Endodermal cell (in vitro differentiated cells): ENCODE results near the gene TSSC4. TPM values are rescaled to one million over a fixed set of nuclear protein-coding genes. Genes with fewer than 3 reads are reported as not detected.

Source experiments
- DNase-seq: peaks from one replicate; pipeline ENCODE4 v3.0.0-alpha.2; 2017
- H3K27ac ChIP-seq: 2 replicates; pipeline ENCODE4 v1.5.1; 2013; ENCODE audit warnings: mild to moderate bottlenecking, low read depth, low read length, moderate library complexity
- H3K27me3 ChIP-seq: 2 replicates; pipeline ENCODE4 v1.6.1; 2013; ENCODE audit warnings: mild to moderate bottlenecking, low read length, moderate library complexity; ENCODE audit not compliant: insufficient read depth, control insufficient read depth, poor library complexity, severe bottlenecking
- H3K36me3 ChIP-seq: 2 replicates; pipeline ENCODE4 v1.7.0; 2013; ENCODE audit warnings: mild to moderate bottlenecking, low read length, moderate library complexity; ENCODE audit not compliant: control insufficient read depth, insufficient read depth
- H3K4me1 ChIP-seq: one replicate; pipeline ENCODE4 v1.7.0; 2013; ENCODE audit warnings: low read length; ENCODE audit not compliant: control insufficient read depth, insufficient read depth
- H3K4me3 ChIP-seq: 2 replicates; pipeline ENCODE4 v1.5.1; 2013; ENCODE audit warnings: mild to moderate bottlenecking, low read length, moderate library complexity
- H3K9ac ChIP-seq: 2 replicates; pipeline ENCODE4 v1.6.1; 2013; ENCODE audit warnings: mild to moderate bottlenecking, low read length, moderate library complexity; ENCODE audit not compliant: poor library complexity, severe bottlenecking; ENCODE audit errors: extremely low read depth
- H3K9me3 ChIP-seq: 2 replicates; pipeline ENCODE4 v1.6.1; 2013; ENCODE audit warnings: mild to moderate bottlenecking, low read length, moderate library complexity; ENCODE audit not compliant: control insufficient read depth
- H3K27ac Mint-ChIP-seq: 2 replicates; pipeline ENCODE4 v1.8.0; 2020; ENCODE audit warnings: mixed read lengths
- H3K27me3 Mint-ChIP-seq: 2 replicates; pipeline ENCODE4 v1.8.0; 2021; ENCODE audit warnings: mild to moderate bottlenecking, mixed read lengths; ENCODE audit not compliant: insufficient read depth
- H3K36me3 Mint-ChIP-seq: 2 replicates; pipeline ENCODE4 v1.8.0; 2020; ENCODE audit warnings: low read depth, mixed read lengths
- H3K4me1 Mint-ChIP-seq: 2 replicates; pipeline ENCODE4 v1.8.0; 2020; ENCODE audit warnings: mixed read lengths
- H3K4me3 Mint-ChIP-seq: 2 replicates; pipeline ENCODE4 v1.8.0; 2020; ENCODE audit warnings: mild to moderate bottlenecking, moderate library complexity, mixed read lengths
- H3K9me3 Mint-ChIP-seq: 2 replicates; pipeline ENCODE4 v1.8.0; 2020; ENCODE audit warnings: mild to moderate bottlenecking, mixed read lengths
- WGBS, 2 experiments: methylation state at CpG; one replicate each; pipeline versions ENCODE4 v1.1.5 to v1.1.7; 2013; ENCODE audit warnings: missing lambda C conversion rate in 2 of 2, mixed read lengths in 1 of 2; ENCODE audit not compliant: insufficient coverage in 1 of 2, insufficient read length in 1 of 2; 5-methylcytosine and 5-hydroxymethylcytosine counted together
- total RNA-seq, 2 donors: library from RNA; stranded (reverse); fragmentation: NEBNext Ultra II Directional in 1 of 2; extraction: Animal tissue kit (Norgen Biotek cat#: 25700) in 1 of 2; gene quantifications; 2 replicates in 1 of 2; 3 replicates in 1 of 2; pipeline ENCODE4 v1.2.1, GENCODE V29; 2021
- TF ChIP-seq, protein P1 (sequence below): fragments of 200-600 bp; sonication (generic); conservative IDR thresholded peaks from 2 replicates; pipeline ENCODE4 v1.5.0; 2021; ENCODE audit warnings: antibody characterized with exemption, mild to moderate bottlenecking

TSSC4 gene
- total RNA-seq, 2 donors from 2014 or later = 47.2 to 51.1 TPM

- peaks cover 13% of the 10 kb centered on the region for H3K4me1 Mint-ChIP-seq
- H3K27ac ChIP-seq = peak overlapping the region; percentile 44
- peak overlapping the region; percentile 88 for H3K9ac ChIP-seq
- H3K4me3 Mint-ChIP-seq = peak overlapping the region; percentile 87
- no peaks in the 10 kb centered on the region for H3K36me3 ChIP-seq
- no peaks in the 10 kb centered on the region for H3K4me1 ChIP-seq
- H3K27ac Mint-ChIP-seq = peak overlapping the region; percentile 90
- no peaks in the 10 kb centered on the region for H3K27me3 ChIP-seq
- TF ChIP-seq, protein P1, sequence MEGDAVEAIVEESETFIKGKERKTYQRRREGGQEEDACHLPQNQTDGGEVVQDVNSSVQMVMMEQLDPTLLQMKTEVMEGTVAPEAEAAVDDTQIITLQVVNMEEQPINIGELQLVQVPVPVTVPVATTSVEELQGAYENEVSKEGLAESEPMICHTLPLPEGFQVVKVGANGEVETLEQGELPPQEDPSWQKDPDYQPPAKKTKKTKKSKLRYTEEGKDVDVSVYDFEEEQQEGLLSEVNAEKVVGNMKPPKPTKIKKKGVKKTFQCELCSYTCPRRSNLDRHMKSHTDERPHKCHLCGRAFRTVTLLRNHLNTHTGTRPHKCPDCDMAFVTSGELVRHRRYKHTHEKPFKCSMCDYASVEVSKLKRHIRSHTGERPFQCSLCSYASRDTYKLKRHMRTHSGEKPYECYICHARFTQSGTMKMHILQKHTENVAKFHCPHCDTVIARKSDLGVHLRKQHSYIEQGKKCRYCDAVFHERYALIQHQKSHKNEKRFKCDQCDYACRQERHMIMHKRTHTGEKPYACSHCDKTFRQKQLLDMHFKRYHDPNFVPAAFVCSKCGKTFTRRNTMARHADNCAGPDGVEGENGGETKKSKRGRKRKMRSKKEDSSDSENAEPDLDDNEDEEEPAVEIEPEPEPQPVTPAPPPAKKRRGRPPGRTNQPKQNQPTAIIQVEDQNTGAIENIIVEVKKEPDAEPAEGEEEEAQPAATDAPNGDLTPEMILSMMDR = no peak
- peaks cover 2% of the 10 kb centered on the region for H3K27me3 Mint-ChIP-seq
- H3K9me3 Mint-ChIP-seq = no peaks in the 10 kb centered on the region
- 37 to 39% methylated on average over 9 to 23 of the region's 23 CpGs for WGBS, 2 experiments
- H3K36me3 Mint-ChIP-seq = peaks cover 6% of the 10 kb centered on the region
- H3K4me3 ChIP-seq = peak overlapping the region; percentile 96
- DNase-seq = no peak
- no peaks in the 10 kb centered on the region for H3K9me3 ChIP-seq
Measured at GRCh38 chr11:2378527-2379210, 21.9 kb upstream of the TSSC4 start.

DNA sequence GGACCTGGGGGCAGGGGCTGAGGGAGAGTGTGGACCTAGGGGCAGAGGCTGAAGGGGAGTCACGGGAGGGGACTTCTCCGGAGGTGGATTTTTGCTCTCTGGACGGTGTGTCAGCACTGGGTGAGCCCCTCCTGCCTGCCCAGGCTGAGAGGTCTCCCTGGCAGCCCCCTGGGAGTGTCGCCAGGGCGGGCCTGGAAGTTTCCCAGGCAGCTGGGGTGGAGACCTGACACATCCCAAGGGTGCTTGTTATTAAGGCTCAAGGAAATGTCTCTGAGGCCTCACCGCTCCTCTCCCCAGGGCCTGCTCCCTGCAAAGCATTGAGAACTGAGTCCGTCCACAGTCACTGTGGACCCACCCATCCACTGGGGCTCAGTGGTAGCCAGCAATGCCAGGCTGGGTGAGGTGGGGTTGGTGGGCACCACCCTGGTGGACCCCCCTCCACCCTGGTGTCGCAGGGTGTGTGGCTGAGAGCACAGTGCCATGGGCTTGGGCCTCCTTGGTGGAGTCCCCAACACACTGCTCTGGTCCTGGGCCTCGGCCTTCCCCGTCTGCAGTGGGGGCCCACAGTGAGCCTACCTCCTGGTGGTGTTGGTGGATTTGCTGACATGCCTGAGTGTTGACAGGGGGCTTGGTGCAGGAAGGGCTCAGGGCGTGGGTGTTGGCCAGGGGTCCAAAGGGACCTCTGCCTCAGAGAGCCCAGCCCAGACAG lies 20.9 kb upstream of the TSSC4 start:
- Histone ChIP-seq H3K4me1 (no peaks in the 10 kb centered on the region), H3K9me3 (no peaks in the 10 kb centered on the region), H3K9ac (no peak overlapping the region), H3K27ac (no peak overlapping the region), H3K27me3 (no peaks in the 10 kb centered on the region), H3K36me3 (no peaks in the 10 kb centered on the region), H3K4me3 (no peak overlapping the region)
- no peak for DNase-seq
- Mint-ChIP-seq H3K4me1 (peaks cover 13% of the 10 kb centered on the region), H3K4me3 (no peak overlapping the region), H3K9me3 (no peaks in the 10 kb centered on the region), H3K27ac (peak overlapping the region; percentile 58), H3K27me3 (peaks cover 2% of the 10 kb centered on the region), H3K36me3 (peaks cover 6% of the 10 kb centered on the region)
- TF ChIP-seq, protein P1 = no peak
- WGBS, 2 experiments = 95 to 100% methylated on average over 2 to 11 of the region's 11 CpGs

DNA sequence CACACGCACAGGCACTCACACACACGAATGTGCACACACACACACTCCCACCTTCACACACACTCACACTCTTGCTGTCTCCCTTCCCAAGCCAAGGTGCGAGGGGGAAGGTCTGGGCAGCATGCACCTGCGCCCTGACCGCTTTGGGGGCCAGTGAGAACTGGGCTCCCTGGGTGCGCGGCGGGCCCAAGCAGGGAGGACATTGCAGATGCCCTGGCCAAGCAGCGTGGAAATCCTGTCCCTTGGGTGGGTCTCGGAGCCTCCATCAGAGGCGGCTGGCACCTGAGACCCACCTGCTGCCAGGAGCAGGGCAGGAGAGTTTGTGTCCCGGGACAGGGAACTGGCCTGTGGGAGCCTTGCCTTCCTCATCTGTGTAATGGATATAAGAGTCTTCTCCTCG lies 20.2 kb upstream of the TSSC4 start:
- Mint-ChIP-seq H3K36me3 (peaks cover 6% of the 10 kb centered on the region), H3K4me3 (no peak overlapping the region), H3K4me1 (peaks cover 13% of the 10 kb centered on the region), H3K9me3 (no peaks in the 10 kb centered on the region), H3K27ac (peak overlapping the region; percentile 58), H3K27me3 (peaks cover 2% of the 10 kb centered on the region)
- TF ChIP-seq, protein P1 = no peak
- WGBS, 2 experiments = 87 to 88% methylated on average over 7 to 13 of the region's 13 CpGs
- Histone ChIP-seq H3K27ac (no peak overlapping the region), H3K36me3 (peaks cover 4% of the 10 kb centered on the region), H3K9me3 (no peaks in the 10 kb centered on the region), H3K4me3 (no peak overlapping the region), H3K4me1 (no peaks in the 10 kb centered on the region), H3K9ac (no peak overlapping the region), H3K27me3 (no peaks in the 10 kb centered on the region)
- no peak for DNase-seq
